ENCODE measurements around the gene HDGF.

DNA sequence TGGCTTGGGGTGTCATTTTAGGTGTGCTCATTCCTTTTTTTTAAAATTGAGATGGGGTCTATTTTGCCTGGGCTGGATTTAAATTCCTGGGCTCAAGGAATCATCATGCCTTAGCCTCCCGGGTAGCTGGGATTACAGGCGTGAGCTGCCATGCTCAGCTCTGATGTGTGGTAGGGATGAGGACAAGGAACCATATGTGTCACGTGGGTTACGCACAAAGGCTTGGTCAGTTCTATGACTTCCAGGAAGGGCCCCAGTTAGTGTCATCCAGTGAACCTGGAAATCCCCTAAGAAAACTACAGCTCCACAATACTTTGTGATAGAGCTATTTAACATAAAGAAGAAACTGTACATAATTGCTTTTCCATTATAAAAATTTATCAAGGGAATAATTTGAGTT lies 29.9 kb downstream of the HDGF start:
- TF ChIP-seq CTCF (IDR thresholded peaks at IDR 0.05; ENCODE audit: low read length), result no peak
- no peak for TF ChIP-seq EZH2 (IDR thresholded peaks at IDR 0.05; ENCODE audit: borderline replicate concordance, low read length)
